Measurements from ENCODE around the gene ZBTB9. TPM values are rescaled to one million over a fixed set of nuclear protein-coding genes. Genes with fewer than 3 reads are reported as not detected.

Gene ZBTB9
- total RNA-seq, 3 donors from 2014 or later, result 1.9 to 5.1 (median 3.6) TPM

DNA sequence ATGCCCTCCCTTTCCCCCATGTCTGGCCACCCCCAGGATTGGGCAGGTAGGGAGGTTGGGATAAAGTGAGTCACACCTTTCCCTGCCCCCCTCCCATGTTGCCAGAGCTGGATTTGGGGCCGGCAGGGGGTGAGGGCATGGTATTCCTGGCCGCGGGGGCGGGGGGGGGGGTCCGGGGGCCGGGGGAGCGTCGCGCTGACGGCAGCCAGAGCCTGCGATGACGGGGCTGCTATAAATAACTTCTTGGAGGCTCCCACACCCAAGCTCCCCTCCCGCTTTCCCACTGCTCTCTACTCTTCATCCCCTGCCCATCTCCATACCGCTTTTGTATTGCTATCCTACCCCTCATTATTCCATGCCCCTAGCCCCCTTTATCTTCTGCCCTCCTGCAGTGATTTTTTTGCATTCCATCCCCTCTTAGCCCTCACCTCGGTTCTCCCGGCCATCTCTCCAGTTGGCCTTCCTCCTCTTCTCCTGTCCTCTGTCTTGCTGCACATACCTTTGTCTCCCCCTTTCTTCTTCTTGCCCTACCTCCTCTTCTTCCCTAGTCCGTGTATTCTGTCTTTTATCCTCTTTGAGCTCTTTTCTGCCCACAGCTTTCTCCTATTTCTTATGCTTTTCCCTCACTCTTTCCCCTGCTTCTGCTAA is 20.7 kb upstream of the ZBTB9 start:
- Histone ChIP-seq H3K9me3 (no peaks in the 10 kb centered on the region), H3K4me3 (no peak overlapping the region), H3K36me3 (no peaks in the 10 kb centered on the region), H3K27ac (no peak overlapping the region), H3K4me1 (peaks cover 0 to 6% of the 10 kb centered on the region in 2 donors), H3K27me3 (no peaks in the 10 kb centered on the region)
- intact Hi-C loops (cut with DNase I; ENCODE audit: low total_unique reads), result no loop called here
- DNase-seq (ENCODE audit: low spot score in 2 of 2), result no peak
- no peak for TF ChIP-seq POLR2A (IDR thresholded peaks at IDR 0.05)
- TF ChIP-seq, protein P1, sequence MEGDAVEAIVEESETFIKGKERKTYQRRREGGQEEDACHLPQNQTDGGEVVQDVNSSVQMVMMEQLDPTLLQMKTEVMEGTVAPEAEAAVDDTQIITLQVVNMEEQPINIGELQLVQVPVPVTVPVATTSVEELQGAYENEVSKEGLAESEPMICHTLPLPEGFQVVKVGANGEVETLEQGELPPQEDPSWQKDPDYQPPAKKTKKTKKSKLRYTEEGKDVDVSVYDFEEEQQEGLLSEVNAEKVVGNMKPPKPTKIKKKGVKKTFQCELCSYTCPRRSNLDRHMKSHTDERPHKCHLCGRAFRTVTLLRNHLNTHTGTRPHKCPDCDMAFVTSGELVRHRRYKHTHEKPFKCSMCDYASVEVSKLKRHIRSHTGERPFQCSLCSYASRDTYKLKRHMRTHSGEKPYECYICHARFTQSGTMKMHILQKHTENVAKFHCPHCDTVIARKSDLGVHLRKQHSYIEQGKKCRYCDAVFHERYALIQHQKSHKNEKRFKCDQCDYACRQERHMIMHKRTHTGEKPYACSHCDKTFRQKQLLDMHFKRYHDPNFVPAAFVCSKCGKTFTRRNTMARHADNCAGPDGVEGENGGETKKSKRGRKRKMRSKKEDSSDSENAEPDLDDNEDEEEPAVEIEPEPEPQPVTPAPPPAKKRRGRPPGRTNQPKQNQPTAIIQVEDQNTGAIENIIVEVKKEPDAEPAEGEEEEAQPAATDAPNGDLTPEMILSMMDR (IDR thresholded peaks at IDR 0.05), result no peak
- no peak for TF ChIP-seq POLR2AphosphoS5 (IDR thresholded peaks at IDR 0.05)

DNA sequence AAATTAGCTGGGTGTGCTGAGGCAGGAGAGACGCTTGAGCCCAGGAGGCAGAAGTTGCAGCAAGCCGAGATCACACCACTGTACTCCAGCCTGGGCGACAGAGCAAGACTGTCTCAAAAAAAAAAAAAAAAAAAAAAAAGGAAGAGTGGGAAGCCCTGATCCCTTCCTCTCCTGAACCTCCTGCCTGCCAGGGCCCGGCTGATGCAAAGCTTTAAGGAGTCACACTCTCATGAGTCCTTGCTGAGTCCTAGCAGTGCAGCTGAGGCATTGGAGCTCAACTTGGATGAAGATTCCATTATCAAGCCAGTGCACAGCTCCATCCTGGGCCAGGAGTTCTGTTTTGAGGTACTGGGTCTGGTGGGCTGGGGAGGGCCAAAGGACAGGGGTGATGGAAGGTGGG is 19.4 kb upstream of the ZBTB9 start:
- H3K9me3 ChIP-seq, result no peaks in the 10 kb centered on the region
- intact Hi-C loops (cut with DNase I; ENCODE audit: low total_unique reads), result no loop called here
- H3K27ac ChIP-seq, result no peak overlapping the region
- no peaks in the 10 kb centered on the region for H3K36me3 ChIP-seq
- DNase-seq (ENCODE audit: low spot score in 2 of 2), result no peak
- H3K27me3 ChIP-seq, result no peaks in the 10 kb centered on the region
- no peak for TF ChIP-seq POLR2A (IDR thresholded peaks at IDR 0.05)
- TF ChIP-seq, protein P1 (IDR thresholded peaks at IDR 0.05), result no peak
- TF ChIP-seq POLR2AphosphoS5 (IDR thresholded peaks at IDR 0.05), result no peak
- peaks cover 0 to 5% of the 10 kb centered on the region in 2 donors for H3K4me1 ChIP-seq
- no peak overlapping the region for H3K4me3 ChIP-seq

DNA sequence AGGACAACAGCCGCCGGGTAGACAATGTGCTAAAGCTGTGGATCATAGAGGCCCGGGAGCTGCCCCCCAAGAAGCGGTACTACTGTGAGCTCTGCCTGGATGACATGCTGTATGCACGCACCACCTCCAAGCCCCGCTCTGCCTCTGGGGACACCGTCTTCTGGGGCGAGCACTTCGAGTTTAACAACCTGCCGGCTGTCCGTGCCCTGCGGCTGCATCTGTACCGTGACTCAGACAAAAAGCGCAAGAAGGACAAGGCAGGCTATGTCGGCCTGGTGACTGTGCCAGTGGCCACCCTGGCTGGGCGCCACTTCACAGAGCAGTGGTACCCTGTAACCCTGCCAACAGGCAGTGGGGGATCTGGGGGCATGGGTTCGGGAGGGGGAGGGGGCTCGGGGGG is 16.7 kb upstream of the ZBTB9 start:
- Histone ChIP-seq H3K36me3 (no peaks in the 10 kb centered on the region), H3K4me3 (no peak overlapping the region)
- intact Hi-C loops (cut with DNase I; ENCODE audit: low total_unique reads), result no loop called here

DNA sequence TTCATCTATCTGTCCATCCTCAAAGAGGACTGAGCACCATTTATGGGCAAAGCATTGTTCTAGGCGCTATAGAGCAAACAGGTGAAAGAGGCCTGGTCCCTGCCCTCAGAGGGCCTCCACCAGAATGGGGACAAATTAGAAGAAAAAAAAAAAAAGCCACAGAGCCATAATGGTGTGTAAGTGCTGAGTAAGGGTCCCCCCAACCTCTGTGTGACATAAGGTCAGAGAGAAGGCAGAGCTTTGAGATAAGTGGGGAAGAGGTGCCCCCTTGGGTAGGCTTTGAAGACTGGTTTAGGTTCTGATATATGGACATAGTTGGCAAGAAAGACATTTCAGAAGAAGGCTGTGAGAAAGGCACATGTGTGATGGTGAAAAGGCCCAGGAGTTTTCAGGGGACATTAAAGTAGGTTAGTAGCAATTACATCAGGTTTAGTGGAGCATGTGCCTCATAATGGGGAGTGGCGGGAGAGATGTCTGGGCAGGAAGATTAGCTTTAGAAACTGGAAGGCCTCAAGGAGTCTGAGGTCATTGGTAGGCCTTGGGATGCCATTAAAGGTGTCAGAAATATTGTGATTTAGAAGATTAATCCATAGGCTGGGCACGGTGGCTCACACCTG is 15.3 kb upstream of the ZBTB9 start:
- H3K4me1 ChIP-seq, result no peaks in the 10 kb centered on the region
- no peaks in the 10 kb centered on the region for H3K9me3 ChIP-seq
- no peak for DNase-seq (ENCODE audit: low spot score in 2 of 2)
- H3K27me3 ChIP-seq, result no peaks in the 10 kb centered on the region
- TF ChIP-seq POLR2AphosphoS5 (IDR thresholded peaks at IDR 0.05) (no peak), POLR2A (IDR thresholded peaks at IDR 0.05) (no peak)
- TF ChIP-seq, protein P1 (IDR thresholded peaks at IDR 0.05), result no peak
- intact Hi-C loops (cut with DNase I; ENCODE audit: low total_unique reads), result no loop called here
- H3K4me3 ChIP-seq, result no peak overlapping the region
- H3K36me3 ChIP-seq, result no peaks in the 10 kb centered on the region
- H3K27ac ChIP-seq, result no peak overlapping the region

More for the DNA sequence above, 16.7 kb upstream of the ZBTB9 start:
- Histone ChIP-seq H3K27me3 (no peaks in the 10 kb centered on the region), H3K27ac (no peak overlapping the region), H3K4me1 (no peaks in the 10 kb centered on the region), H3K9me3 (no peaks in the 10 kb centered on the region)
- TF ChIP-seq POLR2AphosphoS5 (IDR thresholded peaks at IDR 0.05), result no peak
- TF ChIP-seq, protein P1 (IDR thresholded peaks at IDR 0.05), result no peak
- no peak for TF ChIP-seq POLR2A (IDR thresholded peaks at IDR 0.05)
- no peak for DNase-seq (ENCODE audit: low spot score in 2 of 2)

DNA sequence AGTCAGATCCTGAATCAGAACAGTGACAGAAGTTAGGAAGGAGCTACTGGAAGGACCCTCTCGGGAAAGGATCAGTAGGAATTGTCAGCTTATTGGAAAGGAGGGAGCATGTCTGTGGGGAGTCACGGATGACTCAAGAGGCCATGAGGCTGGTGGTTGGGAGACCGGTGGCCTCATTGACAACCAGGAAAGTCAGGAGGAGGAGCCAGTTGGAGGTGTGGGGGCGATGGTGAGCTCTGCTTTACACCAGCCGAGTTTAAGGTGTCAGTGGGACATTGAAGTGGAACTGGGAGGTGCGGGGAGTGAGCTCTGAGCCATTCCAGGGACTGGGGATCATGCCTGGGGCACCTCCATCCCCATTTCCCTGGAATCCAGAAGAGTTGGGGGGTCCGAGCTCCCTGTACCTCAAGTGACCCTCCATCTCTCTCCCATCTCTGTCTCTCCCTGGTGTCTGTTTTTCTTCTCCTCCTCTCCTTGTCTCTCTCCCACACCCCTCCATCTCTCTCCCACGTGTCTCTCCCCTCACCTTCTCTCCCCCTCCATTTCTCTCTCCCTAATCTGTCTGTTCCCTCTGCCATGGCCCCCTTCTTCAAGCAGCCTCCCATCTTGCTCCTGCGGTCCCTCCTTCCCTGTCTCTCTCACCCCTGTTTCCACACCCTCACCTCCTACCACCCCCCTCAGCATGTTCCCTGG is 14.3 kb upstream of the ZBTB9 start:
- H3K9me3 ChIP-seq, result no peaks in the 10 kb centered on the region
- no peak overlapping the region for H3K4me3 ChIP-seq
- no peaks in the 10 kb centered on the region for H3K27me3 ChIP-seq
- no peak for TF ChIP-seq POLR2AphosphoS5 (IDR thresholded peaks at IDR 0.05)
- TF ChIP-seq, protein P1 (IDR thresholded peaks at IDR 0.05), result no peak
- no peak for TF ChIP-seq POLR2A (IDR thresholded peaks at IDR 0.05)
- no peaks in the 10 kb centered on the region for H3K4me1 ChIP-seq
- intact Hi-C loops (cut with DNase I; ENCODE audit: low total_unique reads), result no loop called here
- H3K27ac ChIP-seq, result no peak overlapping the region
- H3K36me3 ChIP-seq, result no peaks in the 10 kb centered on the region
- no peak for DNase-seq (ENCODE audit: low spot score in 2 of 2)
